HCT116 (cell line): ENCODE measurements around the gene IMPACT. TPM values are rescaled to one million over a fixed set of nuclear protein-coding genes. Genes with fewer than 3 reads are reported as not detected.

ENCODE experiments used
- ATAC-seq: fragments of 200-7000 bp; cut with Tn5 transposase; 2 replicates; pipeline ENCODE4 v1.9.1; 2020; ENCODE audit warnings: mild to moderate bottlenecking, moderate library complexity
- BruUV-seq: library from RNA; stranded (reverse); fragments of 400-500 nt; replicated peaks from 2 replicates; lab custom pipeline; 2021; lab: Mats Ljungman, UMichigan
- CTCF ChIA-PET: fragments of 300-600 bp; sonication (Branson Sonifier 250); formaldehyde crosslinking; loops from one replicate; lab custom pipeline; 2021; ENCODE audit warnings: antibody characterized with exemption; lab: Charles Lee
- POLR2A ChIA-PET: fragments of 300-600, 350-600 bp; sonication (Branson Sonifier 250); formaldehyde crosslinking; loops from one replicate; lab custom pipeline; 2021; ENCODE audit warnings: antibody characterized with exemption; lab: Charles Lee
- RAD21 ChIA-PET, 2 experiments: fragments of 300-600 bp; sonication (Branson Sonifier 250); formaldehyde crosslinking; loops; one replicate each; lab custom pipeline; 2023; ENCODE audit warnings: low total read pairs in 2 of 2; ENCODE audit not compliant: uncharacterized antibody in 2 of 2, unreplicated experiment in 2 of 2, low non-redundant PET in 1 of 2; lab: Charles Lee
- DNase-seq: peaks from one replicate; pipeline ENCODE4 v3.0.0-alpha.2; 2010; ENCODE audit warnings: low read depth, low spot score
- H2AFZ ChIP-seq: fragments of 200-600 bp; shearing (Covaris generic), sonication (generic); 2 replicates; pipeline ENCODE4 v1.6.1; 2017; ENCODE audit warnings: low read depth, mixed run types, mixed read lengths, antibody characterized with exemption, low read length; ENCODE audit not compliant: poor library complexity, severe bottlenecking
- H3K27ac ChIP-seq: 2 replicates; pipeline ENCODE4 v1.5.1; 2012; ENCODE audit warnings: low read depth, low read length
- H3K27me3 ChIP-seq: fragments of 200-600 bp; sonication (generic); 2 replicates; pipeline ENCODE4 v1.6.1; 2016; ENCODE audit warnings: mixed run types, low read length, mixed read lengths; ENCODE audit not compliant: insufficient read depth
- H3K36me3 ChIP-seq, 2 experiments: fragments of 200-500 bp in 1 of 2; fragments of 200-600 bp in 1 of 2; sonication (Bioruptor generic) in 1 of 2; sonication (generic) in 1 of 2; 2 replicates each; pipeline versions ENCODE4 v1.5.1 to v1.6.1; 2014 to 2016; ENCODE audit warnings: low read length in 2 of 2, inconsistent platforms in 1 of 2, mixed read lengths in 1 of 2, mixed run types in 1 of 2; ENCODE audit not compliant: insufficient read depth in 2 of 2, control insufficient read depth in 1 of 2
- H3K4me1 ChIP-seq, 2 experiments: fragments of 200-600 bp in 1 of 2; sonication (generic) in 1 of 2; 2 replicates each; pipeline versions ENCODE4 v1.5.1 to v1.6.1; 2012 to 2017; ENCODE audit warnings: low read length in 2 of 2, inconsistent platforms in 1 of 2, mild to moderate bottlenecking in 1 of 2, mixed read lengths in 1 of 2, mixed run types in 1 of 2, moderate library complexity in 1 of 2; ENCODE audit not compliant: insufficient read depth in 2 of 2, control insufficient read depth in 1 of 2
- H3K4me2 ChIP-seq: fragments of 200-600 bp; sonication (generic); 2 replicates; pipeline ENCODE4 v1.6.1; 2017; ENCODE audit warnings: mixed run types, low read length, mixed read lengths
- H3K4me3 ChIP-seq, 2 experiments: fragments of 200-600 bp in 1 of 2; sonication (generic) in 1 of 2; replicated peaks in 1 of 2; 2 replicates each; pipeline ENCODE4 v1.5.1; 2011 to 2016; ENCODE audit warnings: low read length in 2 of 2, control low read depth in 1 of 2, low read depth in 1 of 2, mild to moderate bottlenecking in 1 of 2, mixed read lengths in 1 of 2, mixed run types in 1 of 2
- H3K79me2 ChIP-seq: fragments of 200-600 bp; sonication (generic); 2 replicates; pipeline ENCODE4 v1.6.1; 2017; ENCODE audit warnings: mild to moderate bottlenecking, mixed run types, low read length, moderate library complexity, mixed read lengths; ENCODE audit not compliant: insufficient read depth
- H3K9ac ChIP-seq: fragments of 200-600 bp; sonication (generic); 2 replicates; pipeline ENCODE4 v1.6.1; 2016; ENCODE audit warnings: low read length, mixed read lengths
- H3K9me2 ChIP-seq: fragments of 200-600 bp; sonication (generic), shearing (Covaris generic); 2 replicates; pipeline ENCODE4 v1.6.1; 2017; ENCODE audit warnings: mixed run types, mild to moderate bottlenecking, moderate library complexity; ENCODE audit not compliant: insufficient read depth
- H3K9me3 ChIP-seq, 2 experiments: fragments of 200-500 bp in 1 of 2; fragments of 200-600 bp in 1 of 2; sonication (Bioruptor generic) in 1 of 2; sonication (generic) in 1 of 2; 2 replicates each; pipeline ENCODE4 v1.6.1; 2014 to 2017; ENCODE audit warnings: low read length in 2 of 2, mixed read lengths in 2 of 2, inconsistent platforms in 1 of 2, low read depth in 1 of 2, mild to moderate bottlenecking in 1 of 2, mixed run types in 1 of 2, moderate library complexity in 1 of 2; ENCODE audit not compliant: control insufficient read depth in 1 of 2, insufficient read depth in 1 of 2
- H4K20me1 ChIP-seq: fragments of 200-600 bp; sonication (generic), shearing (Covaris generic); 2 replicates; pipeline ENCODE4 v1.6.1; 2017; ENCODE audit warnings: mixed run types, mild to moderate bottlenecking, moderate library complexity; ENCODE audit not compliant: insufficient read depth
- JUND ChIP-seq: IDR thresholded peaks from 2 replicates; pipeline ENCODE4 v1.6.1; 2012
- SIN3A ChIP-seq: IDR thresholded peaks from 2 replicates; pipeline ENCODE4 v1.6.1; 2012; ENCODE audit warnings: low read depth
- SP1 ChIP-seq: IDR thresholded peaks from 2 replicates; pipeline ENCODE4 v1.6.1; 2012; ENCODE audit warnings: low read depth
- intact Hi-C: fragments of 100-400 bp; cut with micrococcal nuclease; formaldehyde crosslinking; loops from 2 replicates; pipeline ENCODE4 v1.10.0; 2022
- total RNA-seq: library from RNA; stranded (reverse); gene quantifications from one replicate; pipeline ENCODE4 v1.2.1, GENCODE V29; 2021; ENCODE audit not compliant: unreplicated experiment
- TF ChIP-seq, protein P1 (sequence below): IDR thresholded peaks from 2 replicates; pipeline ENCODE4 v1.6.1; 2012

The IMPACT gene
- total RNA-seq, 1 experiment from 2014 or later = 46.4 TPM

DNA sequence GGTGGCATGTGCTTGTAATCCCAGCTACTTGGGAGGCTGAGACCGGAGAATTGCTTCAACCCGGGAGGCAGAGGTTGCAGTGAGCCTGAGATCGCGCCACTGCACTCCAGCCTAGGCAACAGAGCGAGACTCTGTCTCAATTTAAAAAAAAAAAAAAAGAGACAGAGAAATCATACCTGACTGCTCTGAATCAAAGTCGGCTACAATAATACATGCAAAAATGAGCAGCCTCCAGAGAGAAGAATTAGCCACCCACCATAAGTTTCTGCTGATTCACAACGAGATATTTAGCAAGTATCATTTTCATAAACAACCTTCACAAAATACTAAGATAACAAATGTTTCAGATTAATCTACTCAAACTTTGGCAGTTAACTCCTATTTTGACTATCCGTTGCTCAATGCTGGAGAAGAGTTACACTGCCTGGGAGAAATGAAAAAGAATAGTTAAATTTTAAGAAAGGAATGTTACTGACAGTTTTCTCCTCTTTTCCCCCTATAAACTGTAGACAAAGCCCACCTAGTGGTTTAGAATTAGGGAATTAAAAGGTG, 30.3 kb upstream of the IMPACT start:
- ATAC-seq (no peak), DNase-seq (no peak)
- H4K20me1 ChIP-seq = no peaks in the 10 kb centered on the region
- no peaks in the 10 kb centered on the region for H3K9me2 ChIP-seq
- BruUV-seq = TSS peak; percentile 55
- no peaks in the 10 kb centered on the region for H3K9me3 ChIP-seq
- peak overlapping the region; percentile 73 for H3K9ac ChIP-seq
- ChIA-PET RAD21 (no interaction called here), POLR2A (interaction anchor here (0.6 kb wide), 1 partner anchor 32 kb away, joined by 3 read pairs; no protein-coding TSS in a partner anchor), CTCF (interaction anchor here (0.9 kb wide), 1 partner anchor 32 kb away, joined by 3 read pairs; no protein-coding TSS in a partner anchor)
- TF ChIP-seq SIN3A = no peak
- H3K79me2 ChIP-seq = peaks cover 26% of the 10 kb centered on the region
- H3K27me3 ChIP-seq = no peaks in the 10 kb centered on the region
- intact Hi-C loops = no loop called here
- no peak overlapping the region for H2AFZ ChIP-seq
- peak overlapping the region; percentile 53 to 66; a peak in 2 of 4 replicates for H3K4me3 ChIP-seq
- peak overlapping the region; percentile 88 for H3K4me2 ChIP-seq
- no peak overlapping the region for H3K27ac ChIP-seq
- peaks cover 42 to 58% of the 10 kb centered on the region in 2 experiments for H3K4me1 ChIP-seq
- no peaks in the 10 kb centered on the region for H3K36me3 ChIP-seq

DNA sequence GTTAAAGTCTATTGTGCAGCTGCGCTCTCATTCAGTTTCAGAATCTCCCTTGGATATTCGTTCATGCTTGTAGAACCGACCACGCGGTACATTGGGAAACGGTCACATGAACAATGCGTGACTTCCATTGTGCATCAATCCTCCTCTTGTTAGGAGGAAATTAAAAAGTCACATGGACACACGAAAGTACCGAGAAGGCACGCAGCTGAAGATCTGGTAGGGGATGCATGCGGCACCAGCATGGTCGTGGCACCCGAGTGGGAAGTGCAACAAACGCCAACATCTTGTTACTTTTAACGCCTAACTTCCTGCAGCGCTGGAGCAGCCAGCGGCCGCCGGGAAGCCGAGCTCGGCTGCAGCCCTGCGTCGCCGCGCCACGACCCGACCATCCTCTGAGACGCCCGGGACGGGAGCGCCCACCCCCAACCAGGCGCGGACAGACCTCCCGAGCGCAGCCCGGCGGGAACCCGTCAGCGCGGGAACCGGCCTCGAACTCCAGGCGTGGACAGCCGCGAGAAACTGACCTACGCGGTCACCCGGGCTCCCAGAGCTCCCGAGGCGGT, 29.3 kb upstream of the IMPACT start:
- no TSS peak for BruUV-seq
- ChIA-PET RAD21 (interaction anchor here in 1 of 2 experiments (1.2 to 1.3 kb wide), 2 partner anchors 92 to 221 kb away, joined by 5 read pairs; no protein-coding TSS in a partner anchor), CTCF (interaction anchor here (0.9 to 1.6 kb wide), 5 partner anchors 31 to 220 kb away, joined by 3 to 6 read pairs (median 4); no protein-coding TSS in a partner anchor), POLR2A (interaction anchor here (1.2 to 1.4 kb wide), 2 partner anchors 12 to 32 kb away, joined by 3 to 4 read pairs; no protein-coding TSS in a partner anchor)
- peak overlapping the region; percentile 53 to 66 for H3K4me3 ChIP-seq
- H3K79me2 ChIP-seq = peaks cover 26% of the 10 kb centered on the region
- no peaks in the 10 kb centered on the region for H4K20me1 ChIP-seq
- no peak overlapping the region for H2AFZ ChIP-seq
- H3K4me2 ChIP-seq = peak overlapping the region; percentile 88
- intact Hi-C loops = no loop called here
- no peaks in the 10 kb centered on the region for H3K36me3 ChIP-seq
- DNase-seq = peak; percentile 45
- no peaks in the 10 kb centered on the region for H3K9me2 ChIP-seq
- H3K4me1 ChIP-seq = peaks cover 47 to 59% of the 10 kb centered on the region in 2 experiments
- peak; percentile 43 for ATAC-seq
- no peaks in the 10 kb centered on the region for H3K27me3 ChIP-seq
- peak overlapping the region; percentile 73 for H3K9ac ChIP-seq
- TF ChIP-seq, protein P1, sequence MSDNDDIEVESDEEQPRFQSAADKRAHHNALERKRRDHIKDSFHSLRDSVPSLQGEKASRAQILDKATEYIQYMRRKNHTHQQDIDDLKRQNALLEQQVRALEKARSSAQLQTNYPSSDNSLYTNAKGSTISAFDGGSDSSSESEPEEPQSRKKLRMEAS = peak; percentile 85
- TF ChIP-seq JUND (no peak), SP1 (0 out of 2 replicates have a peak, but pooled peaks have one; percentile 34)
- H3K27ac ChIP-seq = peak overlapping the region; percentile 81
- no peaks in the 10 kb centered on the region for H3K9me3 ChIP-seq
